Body of pancreas (tissue), 4 donors: Measurements from ENCODE around the gene TRMT1.
A peak's percentile ranks its signal among the peaks of the same experiment; 100 is the strongest.

ENCODE experiments used
- POLR2A ChIP-seq, 3 donors: fragments of 450-650 bp; IDR thresholded peaks; one replicate each; pipeline ENCODE4 v1.6.1; 2016; ENCODE audit warnings: antibody characterized with exemption in 3 of 3, mild to moderate bottlenecking in 2 of 3
- TF ChIP-seq, protein P1 (sequence below), 7 experiments: fragments of 450-650 bp in 4 of 7; fragments of 200-600 bp in 3 of 7; sonication (generic) in 3 of 7; IDR thresholded peaks; one replicate each; pipeline ENCODE4 v1.5.1; 2016 to 2019; ENCODE audit warnings: antibody characterized with exemption in 7 of 7

DNA sequence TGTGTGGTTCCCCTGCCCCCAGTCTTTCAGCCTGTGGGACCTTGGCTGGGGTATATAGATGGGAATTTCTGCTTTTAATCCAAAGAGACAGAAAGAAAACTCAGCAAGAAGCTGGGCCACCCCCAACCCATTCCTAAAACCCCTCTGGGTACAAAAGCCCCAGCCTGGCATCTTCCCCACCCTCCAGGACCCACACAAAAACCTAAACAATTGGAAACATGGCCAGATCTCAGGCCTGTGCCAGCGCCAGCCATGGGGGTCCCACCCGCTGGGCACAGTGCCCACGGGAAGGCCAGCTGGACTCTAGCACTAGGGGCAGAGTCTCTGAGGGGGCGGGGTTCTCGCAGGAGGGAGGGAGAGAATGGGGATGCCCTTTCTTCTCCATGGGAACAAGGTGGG, 22.4 kb downstream of the TRMT1 start:
- TF ChIP-seq POLR2A (IDR thresholded peaks at IDR 0.05) = no peak
- TF ChIP-seq, protein P1, sequence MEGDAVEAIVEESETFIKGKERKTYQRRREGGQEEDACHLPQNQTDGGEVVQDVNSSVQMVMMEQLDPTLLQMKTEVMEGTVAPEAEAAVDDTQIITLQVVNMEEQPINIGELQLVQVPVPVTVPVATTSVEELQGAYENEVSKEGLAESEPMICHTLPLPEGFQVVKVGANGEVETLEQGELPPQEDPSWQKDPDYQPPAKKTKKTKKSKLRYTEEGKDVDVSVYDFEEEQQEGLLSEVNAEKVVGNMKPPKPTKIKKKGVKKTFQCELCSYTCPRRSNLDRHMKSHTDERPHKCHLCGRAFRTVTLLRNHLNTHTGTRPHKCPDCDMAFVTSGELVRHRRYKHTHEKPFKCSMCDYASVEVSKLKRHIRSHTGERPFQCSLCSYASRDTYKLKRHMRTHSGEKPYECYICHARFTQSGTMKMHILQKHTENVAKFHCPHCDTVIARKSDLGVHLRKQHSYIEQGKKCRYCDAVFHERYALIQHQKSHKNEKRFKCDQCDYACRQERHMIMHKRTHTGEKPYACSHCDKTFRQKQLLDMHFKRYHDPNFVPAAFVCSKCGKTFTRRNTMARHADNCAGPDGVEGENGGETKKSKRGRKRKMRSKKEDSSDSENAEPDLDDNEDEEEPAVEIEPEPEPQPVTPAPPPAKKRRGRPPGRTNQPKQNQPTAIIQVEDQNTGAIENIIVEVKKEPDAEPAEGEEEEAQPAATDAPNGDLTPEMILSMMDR (IDR thresholded peaks at IDR 0.05) = peak in 1 of 7 experiments; percentile 25
